GM12872 (cell line): Measurements from ENCODE around the gene NDUFAF8.

Experiments
- CTCF ChIP-seq: IDR thresholded peaks from 3 replicates; pipeline ENCODE4 v1.5.1; 2011; ENCODE audit warnings: low read depth, mild to moderate bottlenecking, low read length, moderate library complexity; ENCODE audit not compliant: insufficient read depth

The NDUFAF8 gene

DNA sequence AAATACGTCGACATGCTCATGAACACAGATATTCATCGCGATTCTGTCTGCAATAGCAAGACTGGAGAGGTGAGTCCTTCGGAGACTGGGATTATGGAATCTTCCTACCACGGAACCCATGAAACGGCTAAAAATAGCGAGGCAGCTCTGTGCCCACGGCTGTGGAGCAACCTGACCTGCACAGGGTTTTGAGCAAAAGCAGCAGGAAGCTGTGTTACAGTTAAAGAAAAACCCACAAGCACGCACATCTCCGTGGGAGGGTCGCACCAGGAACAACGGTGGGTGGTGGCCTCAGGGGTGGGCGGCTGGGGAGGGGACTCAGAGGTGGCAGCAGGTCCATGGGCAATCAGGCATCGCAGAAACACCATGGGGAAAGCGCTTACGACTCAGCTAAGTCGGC lies 31.2 kb downstream of the NDUFAF8 start:
- TF ChIP-seq CTCF, result no peak

DNA sequence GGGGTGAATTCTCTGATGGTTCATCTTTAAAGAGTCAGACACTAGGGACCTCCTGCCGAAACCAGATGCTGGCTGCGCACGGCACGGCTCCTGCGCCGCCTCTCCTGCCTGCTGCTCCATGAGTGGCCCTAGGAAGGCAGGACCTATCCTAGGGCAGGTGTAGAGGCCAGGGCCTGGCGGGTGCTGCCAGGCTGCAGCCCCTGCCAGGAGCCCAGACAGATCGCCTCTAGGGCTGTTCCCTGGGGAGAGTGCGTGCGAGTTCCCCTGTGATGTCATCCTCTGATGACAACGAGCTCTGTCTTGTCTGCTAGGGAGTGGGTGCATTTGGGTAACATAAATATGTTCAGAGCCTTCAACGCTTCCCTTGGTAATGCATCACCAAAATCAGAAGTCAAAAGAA lies 32.1 kb downstream of the NDUFAF8 start:
- TF ChIP-seq CTCF, result no peak

- no peak for TF ChIP-seq CTCF
These were observed 33.5 kb downstream of the NDUFAF8 start for GRCh38 chr17:81272616-81273015.

DNA sequence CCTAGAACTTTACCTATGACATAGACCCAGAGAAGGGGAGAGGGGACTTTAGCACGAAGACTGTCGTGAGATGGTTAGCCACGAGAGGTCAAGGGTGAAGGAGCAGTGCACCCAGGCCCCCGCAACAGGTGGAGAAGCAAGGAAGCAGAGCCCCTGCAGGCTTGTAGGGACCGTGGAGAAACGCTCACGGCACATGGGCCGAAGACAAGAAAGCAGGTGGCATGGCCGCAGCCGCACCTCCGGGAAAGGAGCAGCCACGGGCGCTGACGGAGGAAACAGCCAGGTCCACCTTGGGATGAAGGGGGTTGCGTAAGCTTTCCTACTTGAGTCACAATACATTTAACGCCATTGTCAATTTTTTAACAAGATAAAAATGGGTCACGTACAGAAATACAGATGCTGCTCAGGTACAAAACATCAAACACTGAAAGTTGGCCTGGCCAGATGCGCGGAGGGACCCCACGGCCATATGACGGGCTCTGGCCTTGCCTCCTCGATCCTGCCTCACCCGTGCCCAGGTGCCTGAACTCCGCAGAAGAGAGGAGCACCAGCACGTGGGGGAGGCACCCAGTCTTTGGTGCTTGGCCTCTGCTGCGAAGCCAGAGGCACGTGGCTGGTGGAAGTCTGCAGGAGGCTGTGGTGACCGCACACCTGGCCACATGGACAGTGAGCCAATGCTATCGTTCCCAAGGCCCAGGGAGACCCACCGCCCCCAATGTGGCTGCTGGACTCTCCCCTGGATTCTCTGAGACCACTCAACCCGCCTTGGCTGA lies 34.8 kb downstream of the NDUFAF8 start:
- TF ChIP-seq CTCF, result no peak

- TF ChIP-seq CTCF, result no peak
These were observed 35.3 kb downstream of the NDUFAF8 start for GRCh38 chr17:81274471-81274855.

- TF ChIP-seq CTCF, result no peak
These were observed 37.7 kb downstream of the NDUFAF8 start for GRCh38 chr17:81276781-81277180.

GRCh38 chr17:81277421-81277820 lies 38.3 kb downstream of the NDUFAF8 start:
- no peak for TF ChIP-seq CTCF
